Mesendoderm (in vitro differentiated cells): ENCODE measurements around the gene MYO16.

Experiments used
- DNase-seq: peaks from one replicate; pipeline ENCODE4 v3.0.0; 2013
- H2AK5ac ChIP-seq: 2 replicates; pipeline ENCODE4 v1.6.1; 2013; ENCODE audit warnings: low read length, inconsistent platforms
- H2BK120ac ChIP-seq: 2 replicates; pipeline ENCODE4 v1.6.1; 2013; ENCODE audit warnings: low read depth, mild to moderate bottlenecking, low read length, moderate library complexity, mixed read lengths
- H2BK15ac ChIP-seq: replicated peaks from 2 replicates; pipeline ENCODE4 v1.6.1; 2013; ENCODE audit warnings: low read depth, mild to moderate bottlenecking, moderate library complexity
- H2BK5ac ChIP-seq: 2 replicates; pipeline ENCODE4 v1.6.1; 2013; ENCODE audit warnings: low read length, inconsistent platforms
- H3K18ac ChIP-seq: 2 replicates; pipeline ENCODE4 v1.6.1; 2013; ENCODE audit warnings: mild to moderate bottlenecking, low read length, mixed read lengths
- H3K23ac ChIP-seq: one replicate; pipeline ENCODE4 v1.6.1; 2013; ENCODE audit warnings: low read length
- H3K27ac ChIP-seq: 2 replicates; pipeline ENCODE4 v1.5.1; 2013; ENCODE audit warnings: low read depth, mild to moderate bottlenecking, inconsistent platforms, low read length, moderate library complexity
- H3K27me3 ChIP-seq: 2 replicates; pipeline ENCODE4 v1.6.1; 2013; ENCODE audit warnings: low read length, control low read depth, mild to moderate bottlenecking, inconsistent platforms; ENCODE audit not compliant: insufficient read depth, poor library complexity
- H3K36me3 ChIP-seq: 2 replicates; pipeline ENCODE4 v1.6.1; 2013; ENCODE audit warnings: low read length, inconsistent platforms; ENCODE audit not compliant: control insufficient read depth, insufficient read depth
- H3K4ac ChIP-seq: one replicate; pipeline ENCODE4 v1.6.1; 2013; ENCODE audit warnings: low read depth, mild to moderate bottlenecking, low read length, moderate library complexity
- H3K4me1 ChIP-seq: 2 replicates; pipeline ENCODE4 v1.6.1; 2013; ENCODE audit warnings: low read depth, low read length, inconsistent platforms; ENCODE audit not compliant: control insufficient read depth
- H3K4me2 ChIP-seq: 2 replicates; pipeline ENCODE4 v1.6.1; 2013; ENCODE audit warnings: low read length
- H3K4me3 ChIP-seq: 2 replicates; pipeline ENCODE4 v1.5.1; 2013; ENCODE audit warnings: mild to moderate bottlenecking, low read length
- H3K56ac ChIP-seq: one replicate; pipeline ENCODE4 v1.6.1; 2013; ENCODE audit warnings: low read length
- H3K79me1 ChIP-seq: 2 replicates; pipeline ENCODE4 v1.6.1; 2013; ENCODE audit warnings: low read length, inconsistent platforms
- H3K79me2 ChIP-seq: 2 replicates; pipeline ENCODE4 v1.6.1; 2013; ENCODE audit warnings: mild to moderate bottlenecking, low read length; ENCODE audit not compliant: control insufficient read depth, insufficient read depth
- H3K9ac ChIP-seq: 2 replicates; pipeline ENCODE4 v1.6.1; 2013; ENCODE audit warnings: low read length, inconsistent platforms
- H4K5ac ChIP-seq: one replicate; pipeline ENCODE4 v1.6.1; 2013; ENCODE audit warnings: low read length
- H4K8ac ChIP-seq: one replicate; pipeline ENCODE4 v1.6.1; 2013; ENCODE audit warnings: low read depth, mild to moderate bottlenecking, control low read depth, low read length, moderate library complexity
- WGBS: extraction: QIAGEN DNeasy Blood & Tissue Kit; methylation state at CpG from one replicate; pipeline ENCODE4 v1.1.7; 2013; ENCODE audit warnings: low lambda C conversion rate, missing lambda C conversion rate; ENCODE audit not compliant: insufficient coverage; ENCODE audit errors: extremely low coverage; 5-methylcytosine and 5-hydroxymethylcytosine counted together

MYO16 gene

DNA sequence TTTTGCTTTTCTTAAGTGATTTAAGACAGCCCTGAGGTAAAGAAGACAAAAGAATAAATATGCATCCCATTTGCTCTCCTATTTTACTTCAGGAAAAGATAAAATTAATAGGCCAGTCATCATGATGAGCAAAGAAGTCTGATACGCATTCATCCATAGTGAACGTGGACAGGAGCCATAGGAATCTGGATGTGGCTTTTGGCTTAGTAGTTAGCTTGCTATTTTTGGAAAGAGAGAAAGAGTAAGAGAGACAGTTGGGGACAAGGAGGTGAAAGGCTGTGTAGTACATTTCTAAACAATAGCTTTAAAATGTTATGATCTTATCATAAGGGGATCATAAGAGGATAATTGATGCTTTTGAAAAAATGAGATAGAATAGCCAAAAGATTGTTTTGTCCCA is 611.7 kb downstream of the MYO16 start:
- Histone ChIP-seq H3K4me2 (no peak overlapping the region), H3K56ac (no peak overlapping the region), H3K79me1 (no peaks in the 10 kb centered on the region), H3K27me3 (no peaks in the 10 kb centered on the region), H3K9ac (no peak overlapping the region), H3K23ac (no peak overlapping the region), H3K18ac (no peak overlapping the region), H3K27ac (no peak overlapping the region), H2BK15ac (no peak overlapping the region), H3K4me1 (peaks cover 3% of the 10 kb centered on the region), H2BK120ac (no peak overlapping the region), H2AK5ac (no peak overlapping the region), H3K79me2 (no peaks in the 10 kb centered on the region), H4K8ac (no peak overlapping the region), H3K36me3 (no peaks in the 10 kb centered on the region), H3K4ac (no peak overlapping the region), H2BK5ac (no peak overlapping the region), H4K5ac (no peak overlapping the region), H3K4me3 (no peak overlapping the region)
- DNase-seq: no peak
- WGBS: no CpG with 5 or more reads among the region's 2 CpGs

DNA sequence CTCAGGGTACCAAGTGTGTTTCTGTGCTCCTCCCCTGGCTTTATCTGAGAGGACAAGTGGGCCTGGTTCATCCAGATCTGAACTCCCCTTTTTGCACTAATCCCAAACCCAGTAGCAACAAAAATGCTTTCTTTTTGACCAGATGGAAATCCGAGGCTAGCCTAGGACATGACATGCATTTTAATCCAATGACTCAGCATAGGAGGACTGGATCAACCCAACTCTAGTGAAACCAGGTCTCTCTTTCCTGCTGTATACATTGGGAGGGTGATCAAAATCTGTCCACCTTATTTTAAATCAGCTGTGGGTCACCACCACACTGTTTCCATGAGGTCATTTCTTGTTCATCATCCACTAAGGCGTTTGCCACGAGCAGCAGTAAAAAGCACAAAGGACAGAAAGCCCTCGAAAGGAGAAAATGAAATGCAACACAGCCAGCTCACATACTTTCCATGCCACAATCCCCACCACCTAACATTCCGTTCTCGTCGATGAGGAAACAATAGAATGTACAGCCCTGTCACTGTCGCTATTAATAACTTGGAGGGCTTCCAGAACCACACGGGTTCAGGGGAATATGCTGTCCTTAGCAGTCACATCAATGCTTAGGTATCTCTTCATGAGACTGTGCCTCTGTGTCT is 614.0 kb downstream of the MYO16 start:
- Histone ChIP-seq H2AK5ac (no peak overlapping the region), H3K27ac (peak overlapping the region; percentile 14), H3K36me3 (no peaks in the 10 kb centered on the region), H3K4me3 (no peak overlapping the region), H4K8ac (no peak overlapping the region), H2BK15ac (no peak overlapping the region), H2BK120ac (no peak overlapping the region), H3K4me1 (peaks cover 3% of the 10 kb centered on the region), H2BK5ac (no peak overlapping the region), H3K56ac (peak overlapping the region; percentile 57), H3K27me3 (no peaks in the 10 kb centered on the region), H3K18ac (peak overlapping the region; percentile 88), H3K79me2 (no peaks in the 10 kb centered on the region), H3K23ac (no peak overlapping the region), H3K4ac (peak overlapping the region; percentile 70), H3K9ac (no peak overlapping the region), H4K5ac (no peak overlapping the region), H3K4me2 (no peak overlapping the region), H3K79me1 (no peaks in the 10 kb centered on the region)
- no CpG with 5 or more reads among the region's 9 CpGs for WGBS
- DNase-seq: peak; percentile 84

DNA sequence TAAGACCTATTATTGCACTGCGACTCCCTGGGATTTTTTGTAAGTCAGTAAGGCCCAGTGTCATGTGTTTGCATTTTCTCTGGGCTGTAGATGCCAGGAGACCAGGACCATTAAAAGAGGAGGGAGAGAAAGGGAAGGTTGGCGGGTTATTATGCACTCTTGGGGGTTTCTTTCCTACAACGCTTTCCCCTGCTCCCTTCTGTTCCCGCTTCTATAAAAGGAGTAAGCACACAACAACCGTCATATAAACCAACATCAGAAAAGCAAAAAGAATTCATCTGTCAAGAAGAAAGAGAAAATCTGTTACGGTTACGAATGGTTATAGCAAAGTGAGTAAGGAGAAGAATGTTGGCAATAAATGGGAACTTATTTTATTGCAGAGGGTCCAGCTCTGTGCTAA is 615.2 kb downstream of the MYO16 start:
- no peak overlapping the region for H4K5ac ChIP-seq
- no peak overlapping the region for H3K4me3 ChIP-seq
- H4K8ac ChIP-seq: peak overlapping the region; percentile 56
- H3K23ac ChIP-seq: no peak overlapping the region
- no peak overlapping the region for H2BK5ac ChIP-seq
- H3K4ac ChIP-seq: no peak overlapping the region
- WGBS: no CpG with 5 or more reads among the region's 7 CpGs
- H3K79me1 ChIP-seq: no peaks in the 10 kb centered on the region
- no peak overlapping the region for H3K4me2 ChIP-seq
- peaks cover 3% of the 10 kb centered on the region for H3K4me1 ChIP-seq
- no peak overlapping the region for H3K27ac ChIP-seq
- H3K27me3 ChIP-seq: no peaks in the 10 kb centered on the region
- no peaks in the 10 kb centered on the region for H3K79me2 ChIP-seq
- H3K18ac ChIP-seq: no peak overlapping the region
- H2AK5ac ChIP-seq: peak overlapping the region; percentile 82
- no peaks in the 10 kb centered on the region for H3K36me3 ChIP-seq
- H3K56ac ChIP-seq: no peak overlapping the region
- H2BK120ac ChIP-seq: no peak overlapping the region
- DNase-seq: no peak
- peak overlapping the region; percentile 45 for H2BK15ac ChIP-seq
- no peak overlapping the region for H3K9ac ChIP-seq

DNA sequence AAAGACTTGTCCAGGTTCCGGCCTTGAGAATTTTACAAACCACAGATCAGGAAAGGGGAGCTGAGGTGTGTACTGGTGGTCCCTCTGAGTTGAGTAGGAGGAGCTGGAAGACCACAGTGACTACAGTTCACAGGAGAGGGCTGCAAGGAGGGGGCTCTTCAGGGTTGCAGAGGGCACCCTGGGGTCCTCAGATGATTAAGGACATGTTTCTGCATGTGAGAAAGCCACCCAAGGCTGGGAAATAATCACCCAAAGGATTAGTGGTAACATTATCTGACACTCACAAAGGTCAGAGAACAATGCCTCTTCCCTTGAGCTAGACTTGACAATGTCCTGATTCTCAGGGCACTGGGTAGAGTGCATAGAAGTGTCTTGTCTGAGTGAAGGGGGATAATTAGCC is 616.6 kb downstream of the MYO16 start:
- Histone ChIP-seq H3K23ac (no peak overlapping the region), H2BK5ac (no peak overlapping the region), H2AK5ac (no peak overlapping the region), H3K79me1 (no peaks in the 10 kb centered on the region), H3K79me2 (no peaks in the 10 kb centered on the region), H3K4ac (no peak overlapping the region), H2BK15ac (no peak overlapping the region), H3K9ac (no peak overlapping the region), H4K5ac (no peak overlapping the region), H3K27ac (no peak overlapping the region), H3K18ac (no peak overlapping the region), H3K56ac (no peak overlapping the region), H4K8ac (no peak overlapping the region), H3K4me3 (no peak overlapping the region), H3K4me1 (peaks cover 3% of the 10 kb centered on the region), H3K36me3 (no peaks in the 10 kb centered on the region), H3K4me2 (no peak overlapping the region), H3K27me3 (no peaks in the 10 kb centered on the region), H2BK120ac (no peak overlapping the region)
- WGBS: no CpG with 5 or more reads among the region's 1 CpG
- peak; percentile 86 for DNase-seq

DNA sequence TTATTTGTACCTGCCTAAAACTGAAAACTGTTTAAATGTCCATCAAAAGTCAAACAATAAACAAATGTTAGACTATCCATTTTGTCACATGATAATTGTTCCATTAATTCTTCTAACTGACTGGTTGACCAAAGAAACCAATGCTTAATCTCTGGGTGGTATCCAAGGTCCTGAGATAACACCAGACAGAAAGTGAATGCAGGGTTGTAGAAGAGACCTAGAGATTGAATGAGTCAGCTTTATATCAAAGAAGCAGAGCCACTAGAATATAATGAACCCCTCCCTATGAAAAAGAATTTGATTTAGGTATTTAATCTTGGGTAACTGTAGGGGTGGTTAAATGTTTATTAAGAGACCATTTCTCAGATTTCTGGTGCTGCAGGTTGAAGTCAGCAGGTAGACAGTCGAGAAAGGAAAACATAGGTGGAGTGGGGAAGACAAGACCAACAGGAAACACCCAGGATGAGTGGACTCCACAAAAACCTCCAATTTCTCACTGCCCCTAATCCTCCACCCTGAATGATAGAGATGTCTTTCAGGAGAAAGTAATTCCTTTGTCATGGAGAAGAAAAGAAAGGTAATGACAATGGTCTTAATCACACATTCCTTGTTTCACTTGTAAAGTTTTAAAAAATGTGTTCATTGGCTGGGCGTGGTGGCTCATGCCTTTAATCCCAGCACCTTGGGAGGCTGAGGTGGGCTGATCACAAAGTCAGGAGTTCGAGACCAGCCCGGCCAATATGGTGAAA is 620.5 kb downstream of the MYO16 start:
- Histone ChIP-seq H4K5ac (no peak overlapping the region), H2BK120ac (no peak overlapping the region), H3K4me2 (no peak overlapping the region), H3K27ac (no peak overlapping the region), H3K9ac (no peak overlapping the region), H3K79me2 (no peaks in the 10 kb centered on the region), H2BK15ac (no peak overlapping the region), H3K4ac (no peak overlapping the region), H3K23ac (no peak overlapping the region), H3K56ac (no peak overlapping the region), H2BK5ac (no peak overlapping the region), H3K36me3 (no peaks in the 10 kb centered on the region), H3K27me3 (no peaks in the 10 kb centered on the region), H4K8ac (no peak overlapping the region), H2AK5ac (no peak overlapping the region), H3K79me1 (no peaks in the 10 kb centered on the region), H3K18ac (no peak overlapping the region), H3K4me1 (no peaks in the 10 kb centered on the region), H3K4me3 (no peak overlapping the region)
- WGBS: no CpG with 5 or more reads among the region's 4 CpGs
- no peak for DNase-seq
